COLO668 (cell line): ENCODE data around the gene BMP6.

Source experiments
- DNase-seq: peaks from one replicate; lab custom pipeline; 2025; ENCODE audit not compliant: unreplicated experiment; lab: John Stamatoyannopoulos, UW

BMP6 gene

GRCh38 chr6:7920425-7920824 lies 194.5 kb downstream of the BMP6 start:
- DNase-seq, result no peak

GRCh38 chr6:7921046-7921445 lies 195.1 kb downstream of the BMP6 start:
- no peak for DNase-seq

GRCh38 chr6:7921632-7922092 lies 195.8 kb downstream of the BMP6 start:
- DNase-seq, result no peak

- no peak for DNase-seq
These were observed 196.7 kb downstream of the BMP6 start for GRCh38 chr6:7922596-7922995.

GRCh38 chr6:7924867-7925266 lies 199.0 kb downstream of the BMP6 start:
- no peak for DNase-seq
